Keratinocyte (primary cell): Measurements from ENCODE around the gene SPSB2.
"Not testable (repeated sequence)": the region's sequence is repeated elsewhere in the genome, so short reads cannot be mapped to it uniquely, and the experiment has no call there.

ENCODE experiments used
- EZH2 ChIP-seq: IDR thresholded peaks from one replicate; pipeline ENCODE4 v1.6.1; 2012; ENCODE audit warnings: inconsistent platforms, mild to moderate bottlenecking, low read length, moderate library complexity
- TF ChIP-seq, protein P1 (sequence below), 3 experiments: IDR thresholded peaks in 1 of 3; conservative IDR thresholded peaks in 1 of 3; optimal IDR thresholded peaks in 1 of 3; 2 replicates in 2 of 3; 3 replicates in 1 of 3; pipeline versions ENCODE3 to v1.5.1; 2011; ENCODE audit warnings: low read length in 3 of 3, mild to moderate bottlenecking in 3 of 3, moderate library complexity in 2 of 3, control low read depth in 1 of 3, inconsistent platforms in 1 of 3; ENCODE audit not compliant: insufficient read depth in 2 of 3; ENCODE audit errors: extremely low read depth in 1 of 3

DNA sequence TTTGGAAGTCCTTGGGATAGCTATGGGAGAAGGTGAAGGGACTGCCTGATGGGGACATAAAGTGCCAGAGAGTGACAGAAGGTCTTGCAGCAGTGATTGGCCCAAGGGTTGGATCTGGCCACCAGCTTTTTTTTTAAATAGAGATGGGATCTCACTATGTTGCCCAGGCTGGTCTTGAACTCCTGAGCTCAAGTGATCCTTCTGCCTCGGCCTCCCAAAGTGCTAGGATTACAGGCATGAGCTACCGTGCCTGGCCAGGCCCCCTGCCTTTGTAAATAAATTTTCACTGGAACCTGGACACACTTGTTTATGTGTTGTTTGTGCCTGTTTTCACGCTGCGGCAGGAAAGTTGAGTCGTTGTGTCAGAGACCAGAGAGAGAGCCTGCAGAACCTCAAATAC lies 7.8 kb downstream of the SPSB2 start:
- TF ChIP-seq, protein P1, sequence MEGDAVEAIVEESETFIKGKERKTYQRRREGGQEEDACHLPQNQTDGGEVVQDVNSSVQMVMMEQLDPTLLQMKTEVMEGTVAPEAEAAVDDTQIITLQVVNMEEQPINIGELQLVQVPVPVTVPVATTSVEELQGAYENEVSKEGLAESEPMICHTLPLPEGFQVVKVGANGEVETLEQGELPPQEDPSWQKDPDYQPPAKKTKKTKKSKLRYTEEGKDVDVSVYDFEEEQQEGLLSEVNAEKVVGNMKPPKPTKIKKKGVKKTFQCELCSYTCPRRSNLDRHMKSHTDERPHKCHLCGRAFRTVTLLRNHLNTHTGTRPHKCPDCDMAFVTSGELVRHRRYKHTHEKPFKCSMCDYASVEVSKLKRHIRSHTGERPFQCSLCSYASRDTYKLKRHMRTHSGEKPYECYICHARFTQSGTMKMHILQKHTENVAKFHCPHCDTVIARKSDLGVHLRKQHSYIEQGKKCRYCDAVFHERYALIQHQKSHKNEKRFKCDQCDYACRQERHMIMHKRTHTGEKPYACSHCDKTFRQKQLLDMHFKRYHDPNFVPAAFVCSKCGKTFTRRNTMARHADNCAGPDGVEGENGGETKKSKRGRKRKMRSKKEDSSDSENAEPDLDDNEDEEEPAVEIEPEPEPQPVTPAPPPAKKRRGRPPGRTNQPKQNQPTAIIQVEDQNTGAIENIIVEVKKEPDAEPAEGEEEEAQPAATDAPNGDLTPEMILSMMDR (optimal IDR thresholded peaks at IDR 0.05 in 1 of 3, IDR thresholded peaks at IDR 0.05 in 1 of 3, conservative IDR thresholded peaks at IDR 0.05 in 1 of 3; ENCODE audit: extremely low read depth in 1 of 3, insufficient read depth in 2 of 3, low read length in 3 of 3) = not testable (repeated sequence)
- not testable (repeated sequence) for TF ChIP-seq EZH2
